Mammary epithelial cell (primary cell): Measurements from ENCODE around the gene AGFG2.

Source experiments
- CTCF ChIP-seq, 2 donors: IDR thresholded peaks in 1 of 2; conservative IDR thresholded peaks in 1 of 2; 2 replicates each; pipeline ENCODE4 v1.5.1; 2011 to 2012; ENCODE audit warnings: inconsistent platforms in 2 of 2, low read length in 2 of 2, mild to moderate bottlenecking in 2 of 2, control low read depth in 1 of 2, low read depth in 1 of 2; ENCODE audit not compliant: insufficient read depth in 1 of 2; ENCODE audit errors: extremely low read depth in 1 of 2
- EZH2 ChIP-seq: IDR thresholded peaks from 2 replicates; pipeline ENCODE4 v1.6.1; 2012; ENCODE audit warnings: low read length, inconsistent platforms, borderline replicate concordance

GRCh38 chr7:100544967-100545359 is 6.0 kb downstream of the AGFG2 start:
- TF ChIP-seq CTCF (conservative IDR thresholded peaks at IDR 0.05 in 1 of 2, IDR thresholded peaks at IDR 0.05 in 1 of 2; ENCODE audit: extremely low read depth in 1 of 2, insufficient read depth in 1 of 2, low read depth in 1 of 2, low read length in 2 of 2) (no peak), EZH2 (no peak)
